Measurements from ENCODE around the gene NKD1. TPM values are rescaled to one million over a fixed set of nuclear protein-coding genes. Genes with fewer than 3 reads are reported as not detected.
A peak's percentile ranks its signal among the peaks of the same experiment; 100 is the strongest.

NKD1 gene
- total RNA-seq, 2 experiments from 2014 or later, result 0.81 to 1.3 TPM

DNA sequence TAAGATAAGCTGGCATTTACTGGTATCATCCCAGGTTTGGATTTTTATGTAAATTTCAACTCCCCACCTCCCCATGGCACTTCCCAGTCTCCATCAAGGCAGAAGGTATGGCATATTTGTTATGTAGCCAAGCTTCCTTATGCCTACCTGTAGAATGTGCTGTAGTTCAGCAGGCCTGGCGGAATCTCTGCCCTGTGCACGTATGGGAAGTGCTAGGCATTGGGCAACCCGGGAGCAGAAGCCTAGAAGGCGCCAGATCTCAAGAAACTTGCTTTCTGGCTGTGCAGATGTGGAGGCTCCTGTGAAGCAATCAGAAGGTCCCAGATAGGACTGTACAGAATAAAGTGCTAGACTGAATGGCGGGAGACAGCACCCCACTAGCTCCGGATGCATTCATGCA is 68.2 kb downstream of the NKD1 start:
- Mint-ChIP-seq H3K27me3 (no peaks in the 10 kb centered on the region), H3K4me3 (no peak overlapping the region), H3K27ac (no peak overlapping the region), H3K9me3 (no peaks in the 10 kb centered on the region), H3K4me1 (peaks cover 15% of the 10 kb centered on the region), H3K36me3 (ENCODE audit: low read depth) (no peaks in the 10 kb centered on the region)
- ChIA-PET POLR2A (no interaction called here), CTCF (no interaction called here)
- no peak for DNase-seq

DNA sequence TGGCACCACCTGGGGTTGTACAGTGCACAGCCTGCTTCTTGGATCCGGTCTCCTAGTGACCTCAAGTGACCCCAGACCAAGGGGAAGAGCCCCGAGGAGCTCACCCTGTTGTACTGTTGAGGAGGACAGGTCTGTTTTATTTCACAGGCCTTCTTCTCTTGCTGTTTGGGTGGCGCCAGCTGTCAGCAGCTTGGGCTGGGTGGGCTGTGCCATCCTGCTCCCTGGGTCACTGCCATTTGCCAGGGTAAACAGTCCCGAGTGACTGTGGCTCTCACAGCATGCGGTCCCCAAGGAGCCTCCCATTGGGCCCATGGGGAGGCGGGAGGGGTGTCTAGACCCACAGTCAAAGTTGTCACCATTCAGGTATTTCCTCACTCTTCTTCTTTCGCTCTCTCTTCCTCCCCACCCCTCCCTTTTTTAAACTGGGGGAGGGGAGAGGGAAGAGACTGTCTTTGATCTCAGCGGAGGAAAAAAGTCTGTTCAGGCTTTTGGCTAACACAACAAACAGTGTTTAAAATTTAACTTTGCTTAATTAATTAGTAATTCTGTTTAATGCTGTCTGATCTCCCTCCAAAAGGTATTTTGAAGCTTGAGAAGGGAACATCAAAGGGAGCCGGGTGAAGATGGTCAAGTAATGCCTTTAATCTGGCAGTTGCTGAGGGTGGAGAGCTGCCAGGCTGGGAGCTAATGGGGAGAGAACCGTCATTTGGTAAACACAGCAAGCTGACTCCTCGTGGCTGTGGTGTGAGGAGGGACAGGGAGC is 68.9 kb downstream of the NKD1 start:
- Mint-ChIP-seq H3K36me3 (ENCODE audit: low read depth) (no peaks in the 10 kb centered on the region), H3K27me3 (no peaks in the 10 kb centered on the region), H3K9me3 (no peaks in the 10 kb centered on the region), H3K4me1 (peaks cover 10% of the 10 kb centered on the region), H3K27ac (peak overlapping the region; percentile 46), H3K4me3 (no peak overlapping the region)
- POLR2A ChIA-PET, result no interaction called here
- no peak for DNase-seq
- CTCF ChIA-PET, result no interaction called here

DNA sequence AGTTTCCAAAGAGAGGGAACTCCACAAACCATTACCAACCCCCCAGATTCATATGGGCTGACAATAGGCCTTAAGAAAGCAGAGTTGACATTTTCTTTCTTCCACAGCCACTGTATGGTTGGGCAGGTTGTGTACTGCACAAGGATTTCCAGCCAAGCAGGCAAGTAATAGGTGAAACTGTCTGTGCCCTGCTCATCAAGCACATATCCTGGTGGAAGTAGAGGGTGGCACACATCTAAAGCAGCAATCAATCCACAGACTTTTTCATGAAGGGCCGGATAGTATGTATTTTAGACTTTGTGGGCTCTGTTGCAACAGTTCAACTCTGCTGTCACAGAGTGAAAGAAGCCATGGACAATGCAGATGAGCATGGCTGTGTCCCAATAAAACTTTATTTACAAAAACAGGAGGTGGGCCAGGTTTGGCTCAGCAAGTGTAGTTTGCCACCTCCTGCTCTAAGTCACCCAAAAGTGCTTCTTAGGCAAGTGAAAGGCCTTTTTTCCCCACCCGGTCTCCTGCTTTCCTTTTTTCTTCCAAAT is 69.5 kb downstream of the NKD1 start:
- no peaks in the 10 kb centered on the region for H3K9me3 Mint-ChIP-seq
- H3K4me1 Mint-ChIP-seq, result peaks cover 10% of the 10 kb centered on the region
- ChIA-PET POLR2A (no interaction called here), CTCF (no interaction called here)
- DNase-seq, result no peak
- H3K36me3 Mint-ChIP-seq (ENCODE audit: low read depth), result no peaks in the 10 kb centered on the region
- H3K4me3 Mint-ChIP-seq, result no peak overlapping the region
- H3K27me3 Mint-ChIP-seq, result no peaks in the 10 kb centered on the region
- H3K27ac Mint-ChIP-seq, result peak overlapping the region; percentile 46

DNA sequence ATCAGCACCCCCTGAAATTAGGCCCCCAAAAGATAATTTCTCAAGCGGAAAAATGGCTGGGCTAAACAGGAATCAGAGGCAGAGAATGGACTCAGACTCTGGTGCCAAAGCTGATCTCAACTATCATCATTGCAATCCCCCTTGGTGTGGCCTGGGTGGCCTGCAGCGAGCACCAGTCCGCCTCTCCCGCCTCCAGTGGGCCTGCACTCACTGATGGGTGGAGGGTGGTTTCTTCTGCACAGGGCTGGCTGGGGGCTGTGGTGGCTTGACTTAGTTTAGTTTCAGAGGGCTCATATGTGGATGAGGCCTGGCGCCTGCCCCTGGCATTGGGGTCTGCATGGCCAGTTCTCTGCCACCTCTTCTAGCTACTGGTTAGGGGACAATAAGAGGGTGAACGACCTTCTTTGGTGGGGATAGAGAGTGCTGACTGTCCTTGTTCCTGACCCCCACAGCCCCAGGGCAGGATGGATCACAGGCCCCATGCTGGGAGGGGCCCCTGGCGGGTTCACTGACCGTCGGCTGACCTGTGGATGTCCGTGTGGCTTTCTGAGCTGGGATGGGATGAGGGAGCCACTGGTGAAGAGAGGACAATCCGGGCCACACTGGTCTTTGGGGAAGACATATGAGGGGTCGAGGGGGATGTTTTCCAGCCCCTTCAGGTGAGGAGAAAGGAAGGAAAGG is 70.2 kb downstream of the NKD1 start:
- Mint-ChIP-seq H3K4me3 (no peak overlapping the region), H3K27me3 (no peaks in the 10 kb centered on the region), H3K4me1 (peaks cover 10% of the 10 kb centered on the region), H3K36me3 (ENCODE audit: low read depth) (no peaks in the 10 kb centered on the region), H3K27ac (no peak overlapping the region), H3K9me3 (no peaks in the 10 kb centered on the region)
- no peak for DNase-seq
- CTCF ChIA-PET, result interaction anchor here (1.1 to 1.7 kb wide), 2 partner anchors 48 to 188 kb away, joined by 3 to 5 read pairs; no protein-coding TSS in a partner anchor
- POLR2A ChIA-PET, result no interaction called here

DNA sequence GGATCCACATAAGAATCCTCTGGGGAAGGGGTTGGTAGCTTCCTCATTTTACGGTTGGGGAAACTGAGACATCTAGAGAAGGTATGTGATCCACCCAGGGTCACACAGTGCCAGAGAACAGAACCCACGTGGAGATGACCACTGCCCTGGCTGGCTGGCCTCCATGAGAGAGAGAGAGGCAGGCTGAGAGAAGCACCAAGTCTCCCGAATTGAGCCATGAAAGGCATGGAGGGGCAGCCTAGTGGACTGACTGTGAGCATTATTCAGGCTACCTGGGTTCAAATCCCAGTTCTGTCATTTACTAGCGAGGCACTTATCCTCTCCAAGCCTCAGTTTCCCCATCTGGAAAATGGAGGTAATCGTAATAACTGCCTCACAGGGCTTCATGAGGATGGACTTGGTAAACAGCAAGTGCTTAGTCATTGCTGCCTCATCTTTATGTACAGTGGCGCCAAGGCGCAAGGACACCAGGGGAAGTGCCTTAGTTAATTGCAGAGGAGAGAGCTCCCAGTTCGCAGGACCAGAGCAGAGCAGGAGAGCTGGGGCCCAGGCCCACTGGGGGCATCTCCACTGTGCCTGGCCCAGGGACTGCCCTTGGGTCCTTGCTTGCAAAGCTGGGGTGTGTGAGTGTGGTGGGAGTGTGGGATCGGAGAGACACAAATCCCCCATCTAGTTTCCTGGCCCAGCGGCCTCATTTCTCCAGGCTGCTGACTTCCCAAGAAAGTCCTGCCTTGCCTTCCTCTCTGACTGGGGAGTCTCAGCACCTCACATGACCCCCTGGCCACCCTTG is 71.7 kb downstream of the NKD1 start:
- Mint-ChIP-seq H3K4me3 (no peak overlapping the region), H3K27ac (no peak overlapping the region), H3K36me3 (ENCODE audit: low read depth) (no peaks in the 10 kb centered on the region), H3K9me3 (no peaks in the 10 kb centered on the region), H3K27me3 (no peaks in the 10 kb centered on the region), H3K4me1 (peaks cover 17% of the 10 kb centered on the region)
- ChIA-PET POLR2A (no interaction called here), CTCF (interaction anchor here (1.1 to 1.7 kb wide), 2 partner anchors 46 to 187 kb away, joined by 3 to 5 read pairs; no protein-coding TSS in a partner anchor)
- no peak for DNase-seq

DNA sequence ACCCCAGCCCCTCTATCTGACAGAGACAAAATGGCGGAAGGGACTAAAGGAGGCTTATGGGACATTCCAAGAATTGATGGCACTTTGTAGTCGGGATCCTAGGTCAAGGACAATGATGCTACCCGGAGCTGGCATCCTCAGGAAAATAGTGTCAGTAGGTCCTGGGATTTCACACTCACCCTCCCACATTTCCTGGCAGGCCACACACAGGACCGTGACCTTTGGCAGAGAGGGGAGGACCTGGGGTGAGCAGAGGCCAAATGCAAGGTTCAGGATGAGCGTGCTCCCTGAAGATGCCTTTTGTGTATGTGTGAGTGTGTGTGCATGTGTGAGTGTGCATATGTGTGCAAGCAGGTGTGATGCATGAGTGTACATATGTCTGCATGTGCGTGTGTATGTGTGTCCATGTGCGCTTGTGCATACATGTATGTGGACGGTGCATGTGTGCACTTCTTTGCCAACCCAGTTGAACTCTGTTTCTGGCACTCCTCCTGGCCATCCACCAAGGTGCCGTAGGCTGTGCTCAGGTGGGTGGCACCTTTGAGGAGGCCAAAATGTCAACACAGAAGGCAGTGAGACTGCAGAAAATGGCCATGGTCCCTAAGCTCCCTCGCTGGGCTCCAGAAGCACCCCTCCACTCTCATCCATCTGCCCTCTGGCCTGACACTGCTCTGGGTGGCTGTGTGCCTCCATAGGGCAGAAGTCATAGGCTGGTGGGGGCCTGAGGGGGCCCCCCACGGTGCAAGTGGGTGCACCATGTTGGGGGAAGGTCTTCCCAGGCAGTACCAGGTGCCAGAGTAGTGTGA is 72.7 kb downstream of the NKD1 start:
- Mint-ChIP-seq H3K4me1 (peaks cover 17% of the 10 kb centered on the region), H3K36me3 (ENCODE audit: low read depth) (no peaks in the 10 kb centered on the region), H3K27me3 (no peaks in the 10 kb centered on the region), H3K4me3 (no peak overlapping the region), H3K27ac (no peak overlapping the region), H3K9me3 (no peaks in the 10 kb centered on the region)
- no peak for DNase-seq
- ChIA-PET CTCF (no interaction called here), POLR2A (no interaction called here)

DNA sequence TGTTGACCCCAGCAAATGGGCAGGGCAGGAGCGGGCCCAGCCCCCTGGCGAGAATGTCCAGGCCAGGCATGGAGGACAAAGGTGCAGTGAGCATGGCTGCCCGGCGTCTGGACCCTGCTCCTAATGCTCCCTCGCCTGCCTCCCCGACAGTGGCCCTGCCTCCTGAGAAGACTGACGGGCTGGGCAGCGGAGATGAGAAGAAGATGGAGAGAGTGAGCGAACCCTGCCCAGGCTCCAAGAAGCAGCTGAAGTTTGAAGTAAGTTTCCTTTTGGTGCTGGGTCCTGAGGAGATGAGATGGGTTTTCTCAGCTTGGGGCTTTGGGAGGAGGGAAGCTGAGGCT is 73.2 kb downstream of the NKD1 start:
- no peak for DNase-seq
- H3K27me3 Mint-ChIP-seq, result no peaks in the 10 kb centered on the region
- no peaks in the 10 kb centered on the region for H3K36me3 Mint-ChIP-seq (ENCODE audit: low read depth)
- ChIA-PET CTCF (interaction anchor here (0.9 to 2.5 kb wide), 2 partner anchors 8 to 596 kb away, joined by 3 to 12 read pairs; partner anchors contain the start of gene CNEP1R1), POLR2A (no interaction called here)
- no peak overlapping the region for H3K4me3 Mint-ChIP-seq
- no peak overlapping the region for H3K27ac Mint-ChIP-seq
- H3K4me1 Mint-ChIP-seq, result peaks cover 21% of the 10 kb centered on the region
- no peaks in the 10 kb centered on the region for H3K9me3 Mint-ChIP-seq

DNA sequence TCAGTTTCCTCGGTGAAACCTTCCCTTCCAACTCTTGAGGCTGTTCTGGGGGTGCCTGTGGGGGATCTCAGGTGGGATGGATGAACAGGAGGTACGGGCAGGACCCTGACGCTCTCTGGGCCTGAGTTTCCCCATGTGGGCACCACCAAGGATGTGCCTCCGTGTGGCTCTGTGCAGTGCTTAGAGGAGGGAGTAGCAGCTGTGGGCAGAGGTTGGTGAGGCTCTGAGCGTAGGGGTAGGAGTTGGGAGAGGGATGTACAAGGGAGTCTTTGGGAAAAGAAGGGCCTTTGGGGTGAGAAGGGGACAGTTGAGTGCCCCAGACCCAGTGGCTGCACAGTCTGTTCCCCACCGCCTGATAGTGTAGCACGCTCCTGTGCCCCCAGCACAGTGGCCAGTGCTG is 73.8 kb downstream of the NKD1 start:
- DNase-seq, result no peak
- H3K9me3 Mint-ChIP-seq, result no peaks in the 10 kb centered on the region
- H3K4me1 Mint-ChIP-seq, result peaks cover 24% of the 10 kb centered on the region
- no peak overlapping the region for H3K27ac Mint-ChIP-seq
- no peaks in the 10 kb centered on the region for H3K27me3 Mint-ChIP-seq
- H3K36me3 Mint-ChIP-seq (ENCODE audit: low read depth), result no peaks in the 10 kb centered on the region
- POLR2A ChIA-PET, result no interaction called here
- CTCF ChIA-PET, result interaction anchor here (0.9 to 2.5 kb wide), 4 partner anchors 9 to 597 kb away, joined by 3 to 12 read pairs (median 3); partner anchors contain the start of gene CNEP1R1
- H3K4me3 Mint-ChIP-seq, result no peak overlapping the region

DNA sequence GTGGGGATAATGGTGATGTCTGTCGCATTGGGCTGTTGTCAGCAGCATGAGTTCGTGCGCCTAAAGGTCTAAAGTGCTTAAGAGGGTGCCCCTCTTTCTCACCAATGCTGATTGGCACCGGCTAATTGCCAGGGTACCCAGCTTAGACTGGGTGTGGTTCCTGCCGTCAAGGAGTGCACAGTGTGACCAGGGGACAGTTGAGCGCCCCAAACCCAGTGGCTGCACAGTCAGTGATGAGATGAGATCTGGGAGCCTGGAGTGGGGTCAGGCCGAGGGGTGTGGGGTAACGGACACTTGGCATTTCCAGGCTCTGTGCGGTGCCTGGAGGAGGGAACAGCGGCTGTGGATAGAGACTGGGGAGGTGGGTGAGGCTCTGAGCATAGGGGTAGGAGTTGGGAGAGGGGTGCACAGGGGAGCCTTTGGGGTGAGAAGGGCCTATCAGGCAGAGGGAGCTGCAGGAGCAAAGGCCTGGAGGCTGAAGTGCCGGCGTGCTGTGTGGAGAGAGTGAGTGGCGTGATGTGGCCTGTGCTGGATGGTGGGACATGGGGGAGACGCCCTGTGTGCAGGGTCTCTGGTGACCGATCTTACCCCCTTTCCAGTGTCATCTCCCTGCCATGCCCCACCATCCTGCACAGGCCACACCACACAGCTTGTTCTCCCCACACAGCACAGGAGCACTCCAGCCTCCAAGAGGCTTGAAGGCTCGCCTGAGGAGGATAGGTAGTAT is 74.6 kb downstream of the NKD1 start:
- Mint-ChIP-seq H3K4me3 (no peak overlapping the region), H3K27me3 (no peaks in the 10 kb centered on the region), H3K36me3 (ENCODE audit: low read depth) (no peaks in the 10 kb centered on the region), H3K4me1 (peaks cover 24% of the 10 kb centered on the region), H3K9me3 (no peaks in the 10 kb centered on the region), H3K27ac (no peak overlapping the region)
- ChIA-PET POLR2A (no interaction called here), CTCF (interaction anchor here (0.9 to 2.5 kb wide), 4 partner anchors 10 to 597 kb away, joined by 3 to 12 read pairs (median 3); partner anchors contain the start of gene CNEP1R1)
- no peak for DNase-seq

DNA sequence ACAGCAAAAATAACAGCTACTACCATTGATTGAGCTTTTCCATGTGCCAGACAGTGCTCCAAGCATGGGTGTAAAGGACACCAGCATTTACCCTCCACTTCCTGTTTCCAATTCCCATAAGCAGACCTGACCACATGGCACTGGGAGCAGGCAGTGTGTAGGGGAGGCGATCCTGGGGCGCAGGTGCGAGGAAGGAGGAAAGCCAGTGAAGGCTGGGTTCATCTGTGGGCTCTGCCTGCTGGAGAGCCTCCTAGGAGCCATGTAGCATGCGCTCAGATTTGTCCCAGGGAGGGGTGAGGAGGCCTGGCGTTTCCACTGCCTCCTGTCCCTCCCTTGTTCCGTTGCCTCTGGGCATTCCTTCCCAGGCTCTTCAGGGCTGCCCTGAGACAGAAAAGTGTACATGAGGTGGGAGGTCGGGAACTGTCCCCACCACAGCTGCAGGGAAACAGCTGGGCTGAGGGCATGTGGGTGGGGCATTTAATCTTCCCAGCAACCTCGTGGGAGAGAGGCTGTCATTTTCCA is 76.3 kb downstream of the NKD1 start:
- DNase-seq, result no peak
- H3K4me3 Mint-ChIP-seq, result no peak overlapping the region
- peaks cover 24% of the 10 kb centered on the region for H3K4me1 Mint-ChIP-seq
- H3K9me3 Mint-ChIP-seq, result no peaks in the 10 kb centered on the region
- POLR2A ChIA-PET, result no interaction called here
- CTCF ChIA-PET, result interaction anchor here (0.9 to 1.1 kb wide), 3 partner anchors 12 to 42 kb away, joined by 3 to 4 read pairs (median 3); no protein-coding TSS in a partner anchor
- no peaks in the 10 kb centered on the region for H3K36me3 Mint-ChIP-seq (ENCODE audit: low read depth)
- H3K27ac Mint-ChIP-seq, result no peak overlapping the region
- H3K27me3 Mint-ChIP-seq, result no peaks in the 10 kb centered on the region

DNA sequence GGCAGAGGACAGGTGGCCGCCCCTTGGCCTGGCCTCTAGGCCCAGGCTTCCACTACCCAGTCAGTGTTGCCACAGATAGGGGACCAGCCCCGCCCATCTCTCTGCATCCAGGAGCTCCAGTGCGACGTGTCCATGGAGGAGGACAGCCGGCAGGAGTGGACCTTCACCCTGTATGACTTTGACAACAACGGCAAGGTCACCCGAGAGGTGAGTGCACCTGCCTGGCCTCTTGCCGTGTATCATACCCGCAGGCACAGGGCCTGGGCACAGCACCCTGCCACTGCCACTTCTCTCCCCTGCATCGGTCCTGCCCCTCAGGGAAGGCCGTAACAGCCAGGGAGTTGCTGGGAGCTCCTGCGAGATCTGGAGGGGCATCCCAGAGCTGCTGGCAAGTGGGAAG is 77.2 kb downstream of the NKD1 start:
- Mint-ChIP-seq H3K27me3 (no peaks in the 10 kb centered on the region), H3K4me1 (peaks cover 24% of the 10 kb centered on the region), H3K9me3 (no peaks in the 10 kb centered on the region), H3K4me3 (no peak overlapping the region), H3K27ac (no peak overlapping the region), H3K36me3 (ENCODE audit: low read depth) (no peaks in the 10 kb centered on the region)
- ChIA-PET POLR2A (no interaction called here), CTCF (interaction anchor here (1.0 to 1.9 kb wide), 5 partner anchors 10 to 46 kb away, joined by 3 to 4 read pairs (median 3); no protein-coding TSS in a partner anchor)
- no peak for DNase-seq

Measured in activated CD4-positive, alpha-beta T cell treated with anti-CD3 and anti-CD28 coated beads, Interleukin-2, amount 10 ng/mL, durations not matched to agents 7 days and 5 days (primary cell).